Neuronal stem cell (in vitro differentiated cells): Measurements from ENCODE around the gene GPN1.

Experiments used
- DNase-seq: peaks from one replicate; pipeline ENCODE4 v3.0.0-alpha.2; 2013; ENCODE audit warnings: low spot score
- H2AFZ ChIP-seq: one replicate; pipeline ENCODE4 v1.6.1; 2013; ENCODE audit warnings: mild to moderate bottlenecking, low read length, inconsistent platforms
- H2AK5ac ChIP-seq: 2 replicates; pipeline ENCODE4 v1.6.1; 2013; ENCODE audit warnings: low read depth, mild to moderate bottlenecking, inconsistent platforms, low read length, moderate library complexity, mixed read lengths
- H2BK120ac ChIP-seq: 2 replicates; pipeline ENCODE4 v1.6.1; 2013; ENCODE audit warnings: low read depth, mild to moderate bottlenecking, inconsistent platforms, low read length, moderate library complexity, mixed read lengths
- H2BK12ac ChIP-seq: one replicate; pipeline ENCODE4 v1.6.1; 2013; ENCODE audit warnings: low read length, inconsistent platforms
- H2BK15ac ChIP-seq: 2 replicates; pipeline ENCODE4 v1.6.1; 2013; ENCODE audit warnings: mild to moderate bottlenecking, low read length, inconsistent platforms, mixed read lengths
- H2BK5ac ChIP-seq: one replicate; pipeline ENCODE4 v1.6.1; 2013; ENCODE audit warnings: inconsistent platforms, mild to moderate bottlenecking, low read length, moderate library complexity
- H3K14ac ChIP-seq: one replicate; pipeline ENCODE4 v1.6.1; 2013; ENCODE audit warnings: low read length, inconsistent platforms
- H3K18ac ChIP-seq: 2 replicates; pipeline ENCODE4 v1.6.1; 2013; ENCODE audit warnings: low read length, inconsistent platforms
- H3K23ac ChIP-seq: 2 replicates; pipeline ENCODE4 v1.6.1; 2013; ENCODE audit warnings: low read depth, mild to moderate bottlenecking, mixed read lengths, low read length, inconsistent platforms; ENCODE audit not compliant: poor library complexity
- H3K27ac ChIP-seq: replicated peaks from 3 replicates; pipeline ENCODE4 v1.5.1; 2013; ENCODE audit warnings: low read length, inconsistent platforms
- H3K27me3 ChIP-seq, 3 experiments: 2 replicates each; pipeline ENCODE4 v1.6.1; 2013; ENCODE audit warnings: low read length in 3 of 3, mild to moderate bottlenecking in 2 of 3, inconsistent platforms in 1 of 3, low read depth in 1 of 3, mixed read lengths in 1 of 3, moderate library complexity in 1 of 3; ENCODE audit not compliant: control insufficient read depth in 3 of 3, insufficient read depth in 3 of 3
- H3K36me3 ChIP-seq, 2 donors: replicated peaks in 1 of 2; 2 replicates each; pipeline ENCODE4 v1.6.1; 2013; ENCODE audit warnings: low read length in 2 of 2; ENCODE audit not compliant: control insufficient read depth in 2 of 2, insufficient read depth in 2 of 2
- H3K4ac ChIP-seq: 2 replicates; pipeline ENCODE4 v1.6.1; 2013; ENCODE audit warnings: inconsistent platforms, mild to moderate bottlenecking, low read length, moderate library complexity
- H3K4me1 ChIP-seq, 2 donors: 1 replicate in 1 of 2; 2 replicates in 1 of 2; pipeline ENCODE4 v1.6.1; 2013; ENCODE audit warnings: low read length in 2 of 2, low read depth in 1 of 2; ENCODE audit not compliant: control insufficient read depth in 2 of 2, insufficient read depth in 1 of 2
- H3K4me2 ChIP-seq: one replicate; pipeline ENCODE4 v1.6.1; 2013; ENCODE audit warnings: mild to moderate bottlenecking, low read length, inconsistent platforms; ENCODE audit not compliant: insufficient read depth, poor library complexity, severe bottlenecking
- H3K4me3 ChIP-seq, 2 donors: 2 replicates each; pipeline ENCODE4 v1.5.1; 2013; ENCODE audit warnings: low read length in 2 of 2, mild to moderate bottlenecking in 2 of 2, inconsistent platforms in 1 of 2, moderate library complexity in 1 of 2
- H3K79me1 ChIP-seq: one replicate; pipeline ENCODE4 v1.6.1; 2013; ENCODE audit warnings: low read depth, mild to moderate bottlenecking, inconsistent platforms, low read length, moderate library complexity
- H3K9ac ChIP-seq: one replicate; pipeline ENCODE4 v1.6.1; 2013; ENCODE audit warnings: mild to moderate bottlenecking, low read depth, low read length, inconsistent platforms; ENCODE audit not compliant: poor library complexity
- H3K9me3 ChIP-seq, 2 donors: replicated peaks in 1 of 2; 2 replicates each; pipeline versions ENCODE3 to v1.6.1; 2013; ENCODE audit warnings: low read length in 2 of 2, mild to moderate bottlenecking in 2 of 2, inconsistent platforms in 1 of 2, low read depth in 1 of 2, mixed read lengths in 1 of 2, moderate library complexity in 1 of 2; ENCODE audit not compliant: control insufficient read depth in 2 of 2, insufficient read depth in 1 of 2
- H4K8ac ChIP-seq: one replicate; pipeline ENCODE4 v1.6.1; 2013; ENCODE audit warnings: low read depth, mild to moderate bottlenecking, inconsistent platforms, low read length, moderate library complexity
- H4K91ac ChIP-seq: one replicate; pipeline ENCODE4 v1.6.1; 2013; ENCODE audit warnings: low read length, low read depth, mild to moderate bottlenecking, inconsistent platforms; ENCODE audit not compliant: poor library complexity
- WGBS, 2 donors: extraction: QIAGEN DNeasy Blood & Tissue Kit; methylation state at CpG; one replicate each; pipeline ENCODE4 v1.1.7; 2013; ENCODE audit warnings: missing lambda C conversion rate in 2 of 2, mixed read lengths in 1 of 2; ENCODE audit not compliant: insufficient read length in 2 of 2, insufficient replicate concordance in 1 of 2; ENCODE audit errors: extremely low coverage in 2 of 2; 5-methylcytosine and 5-hydroxymethylcytosine counted together

GPN1 gene

GRCh38 chr2:27582695-27583389 lies 46.0 kb upstream of the GPN1 start, which contains the start of gene ZNF512:
TSS of gene ZNF512 (plus strand) at chr2:27583042. CDS start at chr2:27583113, 71 bp downstream.
- H3K18ac ChIP-seq = peak within 1 kb of the TSS; percentile 77
- H2BK15ac ChIP-seq = no peak within 1 kb of the TSS
- H3K27me3 ChIP-seq = no peaks in the 10 kb centered on the region
- H3K14ac ChIP-seq = no peak within 1 kb of the TSS
- WGBS, 2 donors = no CpG with 5 or more reads among the region's 38 CpGs
- peak; percentile 89 for DNase-seq
- H2AFZ ChIP-seq = peak within 1 kb of the TSS; percentile 96
- H2BK120ac ChIP-seq = no peak within 1 kb of the TSS
- peaks cover 0 to 35% of the 10 kb centered on the region in 2 donors for H3K9me3 ChIP-seq
- peak within 1 kb of the TSS; percentile 12 for H3K27ac ChIP-seq
- peak within 1 kb of the TSS; percentile 59 for H3K4me2 ChIP-seq
- H2AK5ac ChIP-seq = peak within 1 kb of the TSS; percentile 46
- H3K36me3 ChIP-seq = no peaks in the 10 kb centered on the region
- peaks cover 2 to 4% of the 10 kb centered on the region in 2 donors for H3K4me1 ChIP-seq
- H3K4me3 ChIP-seq = peak within 1 kb of the TSS; percentile 88 to 97
- H2BK5ac ChIP-seq = no peak within 1 kb of the TSS
- H4K91ac ChIP-seq = no peak within 1 kb of the TSS
- H3K23ac ChIP-seq = peak within 1 kb of the TSS; percentile 5
- H2BK12ac ChIP-seq = no peak within 1 kb of the TSS
- H3K79me1 ChIP-seq = peaks cover 5% of the 10 kb centered on the region
- no peak within 1 kb of the TSS for H4K8ac ChIP-seq
- peak within 1 kb of the TSS; percentile 71 for H3K9ac ChIP-seq
- H3K4ac ChIP-seq = no peak within 1 kb of the TSS

GRCh38 chr2:27583390-27583915 lies 45.4 kb upstream of the GPN1 start:
- Histone ChIP-seq H2BK15ac (no peak overlapping the region), H4K8ac (no peak overlapping the region), H2AK5ac (no peak overlapping the region), H2BK5ac (no peak overlapping the region), H3K9ac (peak overlapping the region; percentile 71), H3K79me1 (peaks cover 5% of the 10 kb centered on the region), H3K23ac (no peak overlapping the region), H3K4me3 (peak overlapping the region; percentile 88 to 97), H2BK12ac (no peak overlapping the region), H2AFZ (peak overlapping the region; percentile 96), H3K18ac (no peak overlapping the region), H3K9me3 (peaks cover 0 to 32% of the 10 kb centered on the region in 2 donors), H3K36me3 (no peaks in the 10 kb centered on the region), H2BK120ac (no peak overlapping the region), H3K27ac (no peak overlapping the region), H4K91ac (no peak overlapping the region), H3K4ac (no peak overlapping the region), H3K14ac (no peak overlapping the region), H3K4me2 (peak overlapping the region; percentile 59), H3K27me3 (no peaks in the 10 kb centered on the region), H3K4me1 (peaks cover 2 to 4% of the 10 kb centered on the region in 2 donors)
- DNase-seq = no peak
- no CpG with 5 or more reads among the region's 12 CpGs for WGBS, 2 donors

GRCh38 chr2:27584597-27584996 lies 44.3 kb upstream of the GPN1 start:
- no peak overlapping the region for H2BK5ac ChIP-seq
- no peak overlapping the region for H2BK15ac ChIP-seq
- H3K23ac ChIP-seq = no peak overlapping the region
- no peak overlapping the region for H3K4ac ChIP-seq
- no peak overlapping the region for H3K9ac ChIP-seq
- no peak overlapping the region for H4K91ac ChIP-seq
- H3K36me3 ChIP-seq = no peaks in the 10 kb centered on the region
- no peaks in the 10 kb centered on the region for H3K27me3 ChIP-seq
- H2BK120ac ChIP-seq = no peak overlapping the region
- H3K18ac ChIP-seq = no peak overlapping the region
- no peak overlapping the region for H2AK5ac ChIP-seq
- no peak for DNase-seq
- peaks cover 2 to 4% of the 10 kb centered on the region in 2 donors for H3K4me1 ChIP-seq
- H2BK12ac ChIP-seq = no peak overlapping the region
- H3K9me3 ChIP-seq = peaks cover 0 to 33% of the 10 kb centered on the region in 2 donors
- H3K27ac ChIP-seq = no peak overlapping the region
- H3K4me3 ChIP-seq = peak overlapping the region in 1 of 2 donors; percentile 97
- H2AFZ ChIP-seq = no peak overlapping the region
- peaks cover 5% of the 10 kb centered on the region for H3K79me1 ChIP-seq
- H3K14ac ChIP-seq = no peak overlapping the region
- no peak overlapping the region for H4K8ac ChIP-seq
- WGBS, 2 donors = no CpG with 5 or more reads among the region's 3 CpGs
- H3K4me2 ChIP-seq = no peak overlapping the region

- WGBS, 2 donors = no CpG with 5 or more reads among the region's 2 CpGs
- Histone ChIP-seq H3K27me3 (no peaks in the 10 kb centered on the region), H3K4me3 (no peak overlapping the region), H3K9me3 (peaks cover 0 to 36% of the 10 kb centered on the region in 2 donors), H3K9ac (no peak overlapping the region), H2BK120ac (no peak overlapping the region), H2BK15ac (no peak overlapping the region), H3K14ac (no peak overlapping the region), H3K4ac (no peak overlapping the region), H3K27ac (no peak overlapping the region), H3K36me3 (no peaks in the 10 kb centered on the region), H3K23ac (no peak overlapping the region), H3K79me1 (peaks cover 7% of the 10 kb centered on the region), H4K91ac (no peak overlapping the region), H3K18ac (no peak overlapping the region), H3K4me1 (peaks cover 2 to 4% of the 10 kb centered on the region in 2 donors), H3K4me2 (no peak overlapping the region), H2BK5ac (no peak overlapping the region), H2AK5ac (no peak overlapping the region), H2AFZ (no peak overlapping the region), H4K8ac (no peak overlapping the region), H2BK12ac (no peak overlapping the region)
- no peak for DNase-seq
Measured at GRCh38 chr2:27587025-27587424, 41.8 kb upstream of the GPN1 start.
